ENCODE results near the gene BTBD6.

BTBD6 gene

GRCh38 chr14:105204931-105205672 lies 43.2 kb upstream of the BTBD6 start:
- no peak overlapping the region for H3K27ac ChIP-seq (ENCODE audit: low read depth, low read length)
- H3K9me3 ChIP-seq (ENCODE audit: control insufficient read depth, insufficient read depth, low read length), result no peaks in the 10 kb centered on the region
- no peaks in the 10 kb centered on the region for H3K36me3 ChIP-seq (ENCODE audit: control insufficient read depth, insufficient read depth, low read length)
- H3K9ac ChIP-seq (ENCODE audit: low read depth, low read length), result no peak overlapping the region
- no peaks in the 10 kb centered on the region for H3K4me1 ChIP-seq (ENCODE audit: control insufficient read depth, insufficient read depth, low read length)
- no peak overlapping the region for H3K4me3 ChIP-seq (ENCODE audit: low read depth, low read length)
- no peaks in the 10 kb centered on the region; the same call in 1 of the 2 replicates for H3K27me3 ChIP-seq (ENCODE audit: control insufficient read depth, insufficient read depth, low read length)

- Histone ChIP-seq H3K4me1 (ENCODE audit: control insufficient read depth, insufficient read depth, low read length) (no peaks in the 10 kb centered on the region), H3K9me3 (ENCODE audit: control insufficient read depth, insufficient read depth, low read length) (no peaks in the 10 kb centered on the region), H3K27me3 (ENCODE audit: control insufficient read depth, insufficient read depth, low read length) (no peaks in the 10 kb centered on the region; the same call in 1 of the 2 replicates), H3K4me3 (ENCODE audit: low read depth, low read length) (no peak overlapping the region), H3K27ac (ENCODE audit: low read depth, low read length) (no peak overlapping the region), H3K36me3 (ENCODE audit: control insufficient read depth, insufficient read depth, low read length) (no peaks in the 10 kb centered on the region), H3K9ac (ENCODE audit: low read depth, low read length) (no peak overlapping the region)
Observed at GRCh38 chr14:105205673-105206208, 42.6 kb upstream of the BTBD6 start.

- Histone ChIP-seq H3K27me3 (ENCODE audit: control insufficient read depth, insufficient read depth, low read length) (no peaks in the 10 kb centered on the region), H3K36me3 (ENCODE audit: control insufficient read depth, insufficient read depth, low read length) (no peaks in the 10 kb centered on the region), H3K4me3 (ENCODE audit: low read depth, low read length) (no peak overlapping the region), H3K27ac (ENCODE audit: low read depth, low read length) (no peak overlapping the region), H3K9me3 (ENCODE audit: control insufficient read depth, insufficient read depth, low read length) (no peaks in the 10 kb centered on the region), H3K9ac (ENCODE audit: low read depth, low read length) (no peak overlapping the region), H3K4me1 (ENCODE audit: control insufficient read depth, insufficient read depth, low read length) (no peaks in the 10 kb centered on the region)
Observed at GRCh38 chr14:105206873-105207272, 41.5 kb upstream of the BTBD6 start.

- no peaks in the 10 kb centered on the region for H3K9me3 ChIP-seq (ENCODE audit: control insufficient read depth, insufficient read depth, low read length)
- no peaks in the 10 kb centered on the region for H3K36me3 ChIP-seq (ENCODE audit: control insufficient read depth, insufficient read depth, low read length)
- H3K4me3 ChIP-seq (ENCODE audit: low read depth, low read length), result no peak overlapping the region
- H3K27ac ChIP-seq (ENCODE audit: low read depth, low read length), result no peak overlapping the region
- H3K27me3 ChIP-seq (ENCODE audit: control insufficient read depth, insufficient read depth, low read length), result no peaks in the 10 kb centered on the region
- no peaks in the 10 kb centered on the region for H3K4me1 ChIP-seq (ENCODE audit: control insufficient read depth, insufficient read depth, low read length)
- H3K9ac ChIP-seq (ENCODE audit: low read depth, low read length), result no peak overlapping the region
Observed at GRCh38 chr14:105207460-105207901, 40.9 kb upstream of the BTBD6 start.

GRCh38 chr14:105207996-105208737 lies 40.2 kb upstream of the BTBD6 start:
- H3K27me3 ChIP-seq (ENCODE audit: control insufficient read depth, insufficient read depth, low read length), result no peaks in the 10 kb centered on the region
- H3K27ac ChIP-seq (ENCODE audit: low read depth, low read length), result no peak overlapping the region
- H3K4me1 ChIP-seq (ENCODE audit: control insufficient read depth, insufficient read depth, low read length), result no peaks in the 10 kb centered on the region
- H3K9me3 ChIP-seq (ENCODE audit: control insufficient read depth, insufficient read depth, low read length), result no peaks in the 10 kb centered on the region
- no peaks in the 10 kb centered on the region for H3K36me3 ChIP-seq (ENCODE audit: control insufficient read depth, insufficient read depth, low read length)
- H3K9ac ChIP-seq (ENCODE audit: low read depth, low read length), result no peak overlapping the region
- H3K4me3 ChIP-seq (ENCODE audit: low read depth, low read length), result no peak overlapping the region

- Histone ChIP-seq H3K36me3 (ENCODE audit: control insufficient read depth, insufficient read depth, low read length) (no peaks in the 10 kb centered on the region), H3K4me1 (ENCODE audit: control insufficient read depth, insufficient read depth, low read length) (no peaks in the 10 kb centered on the region), H3K27me3 (ENCODE audit: control insufficient read depth, insufficient read depth, low read length) (no peaks in the 10 kb centered on the region), H3K27ac (ENCODE audit: low read depth, low read length) (no peak overlapping the region), H3K9ac (ENCODE audit: low read depth, low read length) (no peak overlapping the region), H3K9me3 (ENCODE audit: control insufficient read depth, insufficient read depth, low read length) (no peaks in the 10 kb centered on the region), H3K4me3 (ENCODE audit: low read depth, low read length) (no peak overlapping the region)
Observed at GRCh38 chr14:105208738-105209075, 39.6 kb upstream of the BTBD6 start.

- no peaks in the 10 kb centered on the region for H3K9me3 ChIP-seq (ENCODE audit: control insufficient read depth, insufficient read depth, low read length)
- no peak overlapping the region for H3K27ac ChIP-seq (ENCODE audit: low read depth, low read length)
- no peaks in the 10 kb centered on the region for H3K36me3 ChIP-seq (ENCODE audit: control insufficient read depth, insufficient read depth, low read length)
- H3K27me3 ChIP-seq (ENCODE audit: control insufficient read depth, insufficient read depth, low read length), result no peaks in the 10 kb centered on the region
- H3K4me3 ChIP-seq (ENCODE audit: low read depth, low read length), result no peak overlapping the region
- H3K4me1 ChIP-seq (ENCODE audit: control insufficient read depth, insufficient read depth, low read length), result no peaks in the 10 kb centered on the region
- no peak overlapping the region for H3K9ac ChIP-seq (ENCODE audit: low read depth, low read length)
Observed at GRCh38 chr14:105209091-105209490, 39.2 kb upstream of the BTBD6 start.

- no peaks in the 10 kb centered on the region for H3K27me3 ChIP-seq (ENCODE audit: control insufficient read depth, insufficient read depth, low read length)
- no peak overlapping the region for H3K27ac ChIP-seq (ENCODE audit: low read depth, low read length)
- no peaks in the 10 kb centered on the region for H3K36me3 ChIP-seq (ENCODE audit: control insufficient read depth, insufficient read depth, low read length)
- no peaks in the 10 kb centered on the region for H3K9me3 ChIP-seq (ENCODE audit: control insufficient read depth, insufficient read depth, low read length)
- H3K9ac ChIP-seq (ENCODE audit: low read depth, low read length), result no peak overlapping the region
- no peak overlapping the region for H3K4me3 ChIP-seq (ENCODE audit: low read depth, low read length)
- no peaks in the 10 kb centered on the region for H3K4me1 ChIP-seq (ENCODE audit: control insufficient read depth, insufficient read depth, low read length)
Observed at GRCh38 chr14:105209646-105210045, 38.7 kb upstream of the BTBD6 start.

GRCh38 chr14:105210266-105211025 lies 37.9 kb upstream of the BTBD6 start:
- no peak overlapping the region for H3K9ac ChIP-seq (ENCODE audit: low read depth, low read length)
- H3K27ac ChIP-seq (ENCODE audit: low read depth, low read length), result no peak overlapping the region
- no peaks in the 10 kb centered on the region for H3K27me3 ChIP-seq (ENCODE audit: control insufficient read depth, insufficient read depth, low read length)
- no peaks in the 10 kb centered on the region for H3K4me1 ChIP-seq (ENCODE audit: control insufficient read depth, insufficient read depth, low read length)
- H3K9me3 ChIP-seq (ENCODE audit: control insufficient read depth, insufficient read depth, low read length), result no peaks in the 10 kb centered on the region
- H3K36me3 ChIP-seq (ENCODE audit: control insufficient read depth, insufficient read depth, low read length), result no peaks in the 10 kb centered on the region
- no peak overlapping the region for H3K4me3 ChIP-seq (ENCODE audit: low read depth, low read length)

GRCh38 chr14:105211086-105211757 lies 37.1 kb upstream of the BTBD6 start:
- no peak overlapping the region for H3K4me3 ChIP-seq (ENCODE audit: low read depth, low read length)
- no peaks in the 10 kb centered on the region for H3K36me3 ChIP-seq (ENCODE audit: control insufficient read depth, insufficient read depth, low read length)
- H3K9me3 ChIP-seq (ENCODE audit: control insufficient read depth, insufficient read depth, low read length), result no peaks in the 10 kb centered on the region
- H3K4me1 ChIP-seq (ENCODE audit: control insufficient read depth, insufficient read depth, low read length), result no peaks in the 10 kb centered on the region
- no peaks in the 10 kb centered on the region for H3K27me3 ChIP-seq (ENCODE audit: control insufficient read depth, insufficient read depth, low read length)
- H3K27ac ChIP-seq (ENCODE audit: low read depth, low read length), result no peak overlapping the region
- no peak overlapping the region for H3K9ac ChIP-seq (ENCODE audit: low read depth, low read length)
